Omental fat pad (tissue), 4 donors: ENCODE data around the gene LCA5L. TPM values are rescaled to one million over a fixed set of nuclear protein-coding genes. Genes with fewer than 3 reads are reported as not detected.

Experiments
- ATAC-seq: fragments of 150-250 bp; one replicate; pipeline ENCODE4 v1.9.1; 2016; ENCODE audit warnings: mild to moderate bottlenecking, moderate library complexity; ENCODE audit not compliant: low FRiP score
- DNase-seq: peaks from one replicate; pipeline ENCODE4 v3.0.0-alpha.2; 2019; ENCODE audit warnings: low spot score
- small RNA-seq: library from RNA; depleted of rRNA; stranded (forward); fragments of <200 nt; gene quantifications from one replicate; pipeline ENCODE3, GENCODE V24; 2016
- total RNA-seq, 4 donors: library from RNA; depleted of rRNA; stranded (reverse); fragments of >200 nt; gene quantifications; one replicate each; pipeline ENCODE4 v1.1.0, GENCODE V29; 2016
- TF ChIP-seq, protein P1 (sequence below), 3 donors: fragments of 450-650 bp; IDR thresholded peaks; one replicate each; pipeline ENCODE4 v1.5.1; 2016 to 2017; ENCODE audit warnings: antibody characterized with exemption in 3 of 3, mild to moderate bottlenecking in 3 of 3, moderate library complexity in 2 of 3

LCA5L gene
- total RNA-seq, 4 donors from 2014 or later = 0.94 to 5.5 (median 2.6) TPM; not detected in 1

DNA sequence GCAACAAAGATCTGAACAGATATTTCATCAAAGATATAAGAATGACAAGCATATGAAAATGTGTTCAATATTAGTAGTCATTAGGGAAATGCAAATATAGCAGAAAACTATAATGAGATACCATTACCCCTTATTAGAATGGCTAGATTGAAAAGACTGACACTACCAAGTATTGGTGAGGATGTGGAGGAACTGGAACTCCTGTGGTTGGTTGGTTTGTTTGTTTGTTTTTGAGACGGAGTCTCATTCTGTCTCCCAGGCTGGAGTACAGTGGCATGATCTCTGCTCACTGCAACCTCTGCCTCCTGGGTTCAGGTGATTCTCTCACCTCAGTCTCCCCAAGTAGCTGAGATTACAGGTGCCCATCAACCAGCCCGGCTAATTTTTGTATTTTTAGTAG lies 77.8 kb downstream of the LCA5L start:
- ATAC-seq = no peak
- no peak for DNase-seq
- TF ChIP-seq, protein P1, sequence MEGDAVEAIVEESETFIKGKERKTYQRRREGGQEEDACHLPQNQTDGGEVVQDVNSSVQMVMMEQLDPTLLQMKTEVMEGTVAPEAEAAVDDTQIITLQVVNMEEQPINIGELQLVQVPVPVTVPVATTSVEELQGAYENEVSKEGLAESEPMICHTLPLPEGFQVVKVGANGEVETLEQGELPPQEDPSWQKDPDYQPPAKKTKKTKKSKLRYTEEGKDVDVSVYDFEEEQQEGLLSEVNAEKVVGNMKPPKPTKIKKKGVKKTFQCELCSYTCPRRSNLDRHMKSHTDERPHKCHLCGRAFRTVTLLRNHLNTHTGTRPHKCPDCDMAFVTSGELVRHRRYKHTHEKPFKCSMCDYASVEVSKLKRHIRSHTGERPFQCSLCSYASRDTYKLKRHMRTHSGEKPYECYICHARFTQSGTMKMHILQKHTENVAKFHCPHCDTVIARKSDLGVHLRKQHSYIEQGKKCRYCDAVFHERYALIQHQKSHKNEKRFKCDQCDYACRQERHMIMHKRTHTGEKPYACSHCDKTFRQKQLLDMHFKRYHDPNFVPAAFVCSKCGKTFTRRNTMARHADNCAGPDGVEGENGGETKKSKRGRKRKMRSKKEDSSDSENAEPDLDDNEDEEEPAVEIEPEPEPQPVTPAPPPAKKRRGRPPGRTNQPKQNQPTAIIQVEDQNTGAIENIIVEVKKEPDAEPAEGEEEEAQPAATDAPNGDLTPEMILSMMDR (IDR thresholded peaks at IDR 0.05) = no peak

DNA sequence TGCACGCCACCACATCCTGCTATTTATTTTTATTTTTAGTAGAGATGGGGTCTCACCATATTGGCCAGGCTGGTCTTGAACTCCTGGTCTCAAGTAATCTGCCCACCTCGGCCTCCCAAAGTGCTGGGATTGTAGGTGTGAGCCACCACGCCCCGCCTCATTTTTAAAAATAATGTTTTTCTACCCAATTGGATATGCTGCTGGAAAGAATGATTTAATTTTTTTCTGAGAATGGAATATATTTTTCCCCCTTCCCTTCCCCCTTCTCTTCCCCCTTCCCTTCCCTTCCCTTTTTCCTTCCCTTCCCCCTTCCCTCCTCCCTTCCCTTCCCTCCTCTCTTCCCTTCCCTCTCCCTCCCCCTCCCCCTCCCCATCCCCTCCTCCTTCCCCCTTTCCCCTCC lies 79.0 kb downstream of the LCA5L start:
- DNase-seq (no peak), ATAC-seq (no peak)
- TF ChIP-seq, protein P1 (IDR thresholded peaks at IDR 0.05) = no peak

DNA sequence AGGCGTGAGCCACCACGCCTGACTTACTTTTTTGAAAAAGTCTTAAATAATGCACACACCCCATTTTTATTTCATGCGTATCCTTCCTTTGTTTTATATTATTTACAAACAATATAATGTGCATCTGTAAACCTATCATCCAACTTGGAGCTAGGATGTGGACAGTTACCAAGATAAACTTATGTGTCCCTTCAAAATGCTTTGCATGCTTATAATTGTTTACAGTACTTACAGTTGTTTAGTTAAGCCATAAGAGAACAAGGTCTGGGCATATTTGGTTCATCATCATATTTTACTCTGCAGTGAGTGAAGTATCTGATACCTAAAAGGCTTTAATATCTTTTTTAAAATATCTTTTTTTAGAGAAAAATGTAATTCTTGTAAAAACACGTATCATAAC lies 80.6 kb downstream of the LCA5L start:
- no peak for DNase-seq
- no peak for ATAC-seq
- TF ChIP-seq, protein P1 (IDR thresholded peaks at IDR 0.05) = no peak

DNA sequence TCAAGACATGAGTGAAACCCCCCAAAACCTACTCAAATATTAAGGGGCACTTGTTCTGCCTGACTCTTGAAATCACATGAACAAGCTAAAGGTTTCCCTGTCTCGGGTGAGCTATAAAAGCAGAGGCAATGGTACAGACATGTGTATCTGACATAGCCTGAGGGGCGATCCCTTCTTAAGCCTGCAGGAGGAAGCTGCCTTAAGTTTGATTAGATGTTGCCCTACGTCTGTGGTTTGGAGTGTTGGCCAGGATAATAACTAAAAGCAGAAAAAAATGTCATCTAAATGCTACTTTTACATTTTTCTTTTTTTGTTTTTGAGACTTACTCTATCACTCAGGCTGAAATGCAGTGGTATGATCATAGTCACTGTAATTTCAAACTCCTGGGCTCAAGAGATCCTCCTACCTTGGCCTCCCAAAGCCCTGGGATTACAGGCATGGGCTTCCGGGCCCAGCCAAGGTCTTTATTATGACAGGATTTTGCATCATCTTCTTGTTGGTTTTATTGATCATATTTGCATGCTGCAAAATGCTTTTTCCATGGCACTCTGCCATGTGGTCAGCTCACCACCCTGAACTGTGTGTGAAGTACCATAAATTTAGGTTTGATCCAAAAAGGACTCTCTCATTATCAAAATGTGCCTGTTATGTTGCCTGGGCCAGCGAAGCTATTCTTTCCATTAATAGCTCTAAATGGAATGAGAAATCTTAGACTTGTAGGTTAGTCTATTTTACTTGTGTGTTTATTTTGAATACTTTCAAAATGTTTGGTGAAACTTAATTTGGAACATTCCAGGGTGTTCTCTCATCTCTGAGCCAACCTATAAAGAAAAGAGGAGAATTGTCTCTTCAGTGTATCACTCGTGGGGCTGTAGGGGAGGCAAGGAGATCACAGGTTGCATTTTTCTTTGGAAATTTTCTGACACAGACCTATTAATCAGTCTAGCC lies 81.7 kb downstream of the LCA5L start:
- DNase-seq = no peak
- no peak for ATAC-seq
- TF ChIP-seq, protein P1 (IDR thresholded peaks at IDR 0.05) = no peak

DNA sequence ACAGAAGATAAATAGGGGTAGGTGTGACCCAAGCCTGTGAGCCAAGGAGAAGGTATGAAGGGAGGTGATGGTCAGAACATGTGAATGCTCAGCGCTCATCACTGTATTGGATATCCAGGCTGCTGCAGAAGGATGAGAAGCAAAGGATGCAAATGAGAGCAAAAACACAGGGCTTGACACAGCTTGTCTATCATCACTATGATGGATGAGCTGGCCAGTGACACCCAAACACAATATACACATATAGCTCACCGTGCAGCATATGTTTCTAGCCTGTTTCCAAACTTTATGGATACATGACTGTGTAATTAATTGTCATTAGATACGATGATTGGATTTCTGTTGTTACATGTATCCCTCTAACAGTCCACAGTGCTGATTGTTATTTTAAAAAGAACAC lies 82.8 kb downstream of the LCA5L start:
- TF ChIP-seq, protein P1 (IDR thresholded peaks at IDR 0.05) = no peak

DNA sequence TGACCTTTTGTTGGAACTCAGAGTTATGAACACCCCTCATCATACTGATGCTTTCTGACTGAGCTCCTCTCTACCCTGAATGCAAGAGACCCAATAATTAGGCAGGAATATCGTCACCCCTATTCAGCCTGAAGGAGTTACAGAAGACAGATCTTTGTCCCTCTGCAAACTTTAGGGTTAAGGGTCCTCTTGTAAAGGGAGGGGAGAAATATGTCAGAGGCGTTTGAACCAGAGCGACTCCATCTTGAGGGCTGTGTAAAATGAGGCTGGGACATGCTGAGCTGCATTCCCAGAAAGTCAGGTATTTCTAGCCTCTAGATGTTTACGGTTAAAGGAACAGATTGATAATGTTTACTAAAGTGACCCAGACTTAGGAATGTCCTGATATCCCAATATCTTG lies 86.2 kb downstream of the LCA5L start:
- TF ChIP-seq, protein P1 (IDR thresholded peaks at IDR 0.05) = no peak
- ATAC-seq (no peak), DNase-seq (no peak)

More for the DNA sequence above, 82.8 kb downstream of the LCA5L start:
- no peak for ATAC-seq
- DNase-seq = no peak

Small RNA genes within 50 kb of the gene (small RNA-seq; reads per million reads assigned to genes)
- gene MIR6508 = not detected

Other genes starting within 250 kb of the LCA5L start
- gene BRWD1, start 132.1 kb downstream of the LCA5L start, total RNA-seq = 10 to 100 TPM; 41.7 to 69.0 (median 47.1) TPM
- 10 to 100 TPM; 54.0 to 75.8 (median 60.3) TPM for gene HMGN1, start 96.7 kb downstream of the LCA5L start, total RNA-seq
- gene SH3BGR, start 6.2 kb upstream of the LCA5L start, total RNA-seq = 10 to 100 TPM in 1 of 4 donors, 1 to 10 TPM in 3; 3.5 to 42.0 (median 4.7) TPM
- gene B3GALT5, start 167.2 kb upstream of the LCA5L start, total RNA-seq = not detected